Activated T-cell treated with anti-CD3 and anti-CD28 coated beads for 4 hours (primary cell): ENCODE measurements around the gene CMTM4.
"Not testable (repeated sequence)": the region's sequence is repeated elsewhere in the genome, so short reads cannot be mapped to it uniquely, and the experiment has no call there.

ENCODE experiments used
- DNase-seq: peaks from one replicate; pipeline ENCODE4 v3.0.0-alpha.2; 2020

Gene CMTM4

GRCh38 chr16:66588981-66589713 lies 107.4 kb downstream of the CMTM4 start:
- peak; percentile 42 for DNase-seq

- no peak for DNase-seq
These were observed 108.5 kb downstream of the CMTM4 start for GRCh38 chr16:66587881-66588600.

GRCh38 chr16:66585481-66586239 lies 110.9 kb downstream of the CMTM4 start:
- no peak for DNase-seq

GRCh38 chr16:66581246-66581952 lies 115.1 kb downstream of the CMTM4 start:
- DNase-seq, result no peak

GRCh38 chr16:66580605-66581209 lies 115.8 kb downstream of the CMTM4 start:
- no peak for DNase-seq

GRCh38 chr16:66578651-66579531 lies 117.7 kb downstream of the CMTM4 start, which contains the start of gene CMTM2:
Gene CMTM2 (plus strand): TSS chr16:66579463. CDS start chr16:66579608, 145 bp downstream.
- no peak for DNase-seq

GRCh38 chr16:66576296-66576695 lies 120.2 kb downstream of the CMTM4 start:
- DNase-seq, result no peak

GRCh38 chr16:66575060-66575459 lies 121.5 kb downstream of the CMTM4 start:
- no peak for DNase-seq

GRCh38 chr16:66574531-66574930 lies 122.0 kb downstream of the CMTM4 start:
- DNase-seq, result no peak

GRCh38 chr16:66574081-66574480 lies 122.5 kb downstream of the CMTM4 start:
- DNase-seq, result no peak

GRCh38 chr16:66572356-66572755 lies 124.2 kb downstream of the CMTM4 start:
- no peak for DNase-seq

GRCh38 chr16:66569827-66570405 lies 126.6 kb downstream of the CMTM4 start:
- no peak for DNase-seq

GRCh38 chr16:66569131-66569530 lies 127.4 kb downstream of the CMTM4 start:
- DNase-seq, result no peak

GRCh38 chr16:66568355-66568754 lies 128.2 kb downstream of the CMTM4 start:
- DNase-seq, result no peak

- DNase-seq, result not testable (repeated sequence)
These were observed 129.3 kb downstream of the CMTM4 start for GRCh38 chr16:66567270-66567669.

GRCh38 chr16:66566051-66566901 lies 130.3 kb downstream of the CMTM4 start, which contains the start of gene CMTM1:
Gene CMTM1 (plus strand): TSS chr16:66566439. CDS start chr16:66566514, 75 bp downstream.
- DNase-seq, result no peak
